Endothelial cell (in vitro differentiated cells): Measurements from ENCODE around the gene CFAP97D1. TPM values are rescaled to one million over a fixed set of nuclear protein-coding genes. Genes with fewer than 3 reads are reported as not detected.

Source experiments
- DNase-seq: peaks from one replicate; pipeline ENCODE4 v3.0.0; 2021; ENCODE audit warnings: low spot score
- H3K27ac Mint-ChIP-seq: one replicate; pipeline ENCODE4 v1.8.0; 2021; ENCODE audit warnings: mixed read lengths, inconsistent platforms; ENCODE audit not compliant: unreplicated experiment
- H3K27me3 Mint-ChIP-seq: one replicate; pipeline ENCODE4 v1.8.0; 2021; ENCODE audit warnings: mild to moderate bottlenecking, moderate library complexity, mixed read lengths, inconsistent platforms; ENCODE audit not compliant: unreplicated experiment
- H3K36me3 Mint-ChIP-seq: one replicate; pipeline ENCODE4 v1.8.0; 2021; ENCODE audit warnings: mild to moderate bottlenecking, low read depth, mixed read lengths, inconsistent platforms; ENCODE audit not compliant: unreplicated experiment
- H3K4me1 Mint-ChIP-seq: one replicate; pipeline ENCODE4 v1.8.0; 2021; ENCODE audit warnings: mild to moderate bottlenecking, mixed read lengths, inconsistent platforms; ENCODE audit not compliant: unreplicated experiment
- H3K4me3 Mint-ChIP-seq: one replicate; pipeline ENCODE4 v1.8.0; 2021; ENCODE audit warnings: mild to moderate bottlenecking, mixed read lengths, inconsistent platforms; ENCODE audit not compliant: unreplicated experiment
- H3K9me3 Mint-ChIP-seq: one replicate; pipeline ENCODE4 v1.8.0; 2021; ENCODE audit warnings: mixed read lengths, inconsistent platforms; ENCODE audit not compliant: unreplicated experiment
- total RNA-seq: library from RNA; stranded (reverse); fragmentation: NEBNext Ultra II Directional; extraction: Animal tissue kit (Norgen Biotek cat#: 25700); gene quantifications from one replicate; pipeline ENCODE4 v1.2.1, GENCODE V29; 2021; ENCODE audit not compliant: unreplicated experiment
- TF ChIP-seq, protein P1 (sequence below): fragments of 200-600 bp; sonication (generic); IDR thresholded peaks from one replicate; pipeline ENCODE4 v1.5.0; 2021; ENCODE audit warnings: antibody characterized with exemption; ENCODE audit not compliant: unreplicated experiment

Gene CFAP97D1
- total RNA-seq, 1 donor from 2014 or later: 0.10 TPM

DNA sequence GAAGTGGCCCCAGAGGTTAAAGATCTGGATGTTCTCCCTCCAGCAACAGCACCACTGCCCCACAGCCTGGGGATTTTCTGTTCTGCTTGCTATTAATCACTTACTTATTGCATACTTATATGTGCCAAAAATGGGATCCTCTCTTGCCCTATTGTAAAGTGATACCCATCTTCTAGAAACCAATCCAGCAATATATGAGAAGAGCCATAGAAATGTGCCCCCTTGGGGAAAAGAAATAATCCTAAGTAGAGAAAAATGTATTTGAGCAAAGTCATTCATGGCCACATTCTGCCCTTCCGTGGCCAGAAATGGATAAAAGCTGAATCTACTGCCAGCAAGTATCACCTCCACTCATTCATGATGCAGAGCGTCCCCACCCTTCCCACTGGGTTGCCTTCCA is 42.5 kb upstream of the CFAP97D1 start:
- no peaks in the 10 kb centered on the region for H3K36me3 Mint-ChIP-seq
- TF ChIP-seq, protein P1, sequence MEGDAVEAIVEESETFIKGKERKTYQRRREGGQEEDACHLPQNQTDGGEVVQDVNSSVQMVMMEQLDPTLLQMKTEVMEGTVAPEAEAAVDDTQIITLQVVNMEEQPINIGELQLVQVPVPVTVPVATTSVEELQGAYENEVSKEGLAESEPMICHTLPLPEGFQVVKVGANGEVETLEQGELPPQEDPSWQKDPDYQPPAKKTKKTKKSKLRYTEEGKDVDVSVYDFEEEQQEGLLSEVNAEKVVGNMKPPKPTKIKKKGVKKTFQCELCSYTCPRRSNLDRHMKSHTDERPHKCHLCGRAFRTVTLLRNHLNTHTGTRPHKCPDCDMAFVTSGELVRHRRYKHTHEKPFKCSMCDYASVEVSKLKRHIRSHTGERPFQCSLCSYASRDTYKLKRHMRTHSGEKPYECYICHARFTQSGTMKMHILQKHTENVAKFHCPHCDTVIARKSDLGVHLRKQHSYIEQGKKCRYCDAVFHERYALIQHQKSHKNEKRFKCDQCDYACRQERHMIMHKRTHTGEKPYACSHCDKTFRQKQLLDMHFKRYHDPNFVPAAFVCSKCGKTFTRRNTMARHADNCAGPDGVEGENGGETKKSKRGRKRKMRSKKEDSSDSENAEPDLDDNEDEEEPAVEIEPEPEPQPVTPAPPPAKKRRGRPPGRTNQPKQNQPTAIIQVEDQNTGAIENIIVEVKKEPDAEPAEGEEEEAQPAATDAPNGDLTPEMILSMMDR: no peak
- H3K9me3 Mint-ChIP-seq: no peaks in the 10 kb centered on the region
- H3K27me3 Mint-ChIP-seq: no peaks in the 10 kb centered on the region
- peaks cover 21% of the 10 kb centered on the region for H3K4me1 Mint-ChIP-seq
- H3K27ac Mint-ChIP-seq: no peak overlapping the region
- no peak overlapping the region for H3K4me3 Mint-ChIP-seq
- no peak for DNase-seq

DNA sequence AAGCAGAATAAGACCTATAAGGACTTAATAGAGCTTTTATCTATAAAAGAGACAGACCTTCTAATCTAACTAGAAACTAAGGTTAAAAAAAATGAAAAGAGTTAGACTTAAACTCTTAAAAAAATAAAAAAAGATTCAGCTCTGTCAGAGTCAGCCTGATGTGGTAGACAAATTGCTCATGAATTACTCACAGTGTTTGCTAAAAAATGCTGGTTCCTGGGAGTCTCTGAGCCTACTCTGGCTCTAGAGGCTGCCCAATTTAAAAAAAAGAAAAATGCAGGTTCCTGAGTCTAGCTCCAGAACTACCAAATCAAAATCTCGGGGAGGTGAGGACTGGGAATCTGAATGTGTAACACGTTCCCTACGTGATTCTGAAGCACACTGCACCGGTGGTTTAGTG is 39.7 kb upstream of the CFAP97D1 start:
- no peaks in the 10 kb centered on the region for H3K36me3 Mint-ChIP-seq
- no peak overlapping the region for H3K4me3 Mint-ChIP-seq
- H3K27me3 Mint-ChIP-seq: no peaks in the 10 kb centered on the region
- no peak overlapping the region for H3K27ac Mint-ChIP-seq
- no peak for DNase-seq
- TF ChIP-seq, protein P1: no peak
- H3K4me1 Mint-ChIP-seq: peaks cover 37% of the 10 kb centered on the region
- H3K9me3 Mint-ChIP-seq: no peaks in the 10 kb centered on the region

DNA sequence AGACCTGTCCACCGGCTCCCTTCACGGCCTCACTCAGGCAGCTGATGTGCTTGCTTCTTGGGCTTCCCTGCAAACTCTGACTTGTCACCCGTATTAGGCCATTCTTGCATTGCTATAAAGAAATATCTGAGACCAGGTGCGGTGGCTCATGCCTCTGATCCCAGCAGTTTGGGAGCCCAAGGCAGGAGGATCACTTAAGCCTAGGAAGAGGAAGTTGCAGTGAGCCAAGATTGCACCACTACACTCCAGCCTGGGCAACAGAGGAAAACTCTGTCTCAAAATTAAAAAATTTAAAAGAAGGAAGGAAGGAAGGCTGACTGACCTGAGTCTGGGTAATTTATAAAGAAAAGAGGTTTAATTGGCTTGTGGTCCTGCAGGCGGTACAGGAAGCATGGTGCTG is 38.6 kb upstream of the CFAP97D1 start:
- Mint-ChIP-seq H3K4me3 (no peak overlapping the region), H3K27me3 (no peaks in the 10 kb centered on the region), H3K36me3 (no peaks in the 10 kb centered on the region), H3K4me1 (peaks cover 48% of the 10 kb centered on the region), H3K27ac (no peak overlapping the region), H3K9me3 (no peaks in the 10 kb centered on the region)
- TF ChIP-seq, protein P1: no peak
- no peak for DNase-seq

DNA sequence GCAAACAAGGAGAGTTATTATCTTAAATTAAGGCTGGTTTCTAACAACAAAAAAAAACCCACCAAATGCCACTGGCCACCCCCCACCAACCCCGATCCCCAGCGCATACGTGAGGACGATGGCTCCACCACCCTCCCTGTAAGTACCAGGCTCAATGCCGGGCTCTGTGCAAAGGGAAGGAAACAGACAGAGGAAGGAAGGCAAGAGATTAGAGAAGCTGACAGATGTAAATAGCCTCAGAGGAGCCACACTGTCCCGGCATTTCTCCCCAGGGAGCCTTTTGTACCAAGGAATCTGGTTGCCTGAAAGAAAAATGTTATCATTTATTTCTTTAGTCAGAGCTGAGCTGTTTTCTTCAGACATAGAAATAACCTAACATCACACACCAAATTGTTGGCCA is 34.7 kb upstream of the CFAP97D1 start:
- no peak overlapping the region for H3K27ac Mint-ChIP-seq
- no peaks in the 10 kb centered on the region for H3K9me3 Mint-ChIP-seq
- peaks cover 3% of the 10 kb centered on the region for H3K27me3 Mint-ChIP-seq
- H3K36me3 Mint-ChIP-seq: no peaks in the 10 kb centered on the region
- peaks cover 68% of the 10 kb centered on the region for H3K4me1 Mint-ChIP-seq
- TF ChIP-seq, protein P1: no peak
- no peak for DNase-seq
- H3K4me3 Mint-ChIP-seq: peak overlapping the region; percentile 62

DNA sequence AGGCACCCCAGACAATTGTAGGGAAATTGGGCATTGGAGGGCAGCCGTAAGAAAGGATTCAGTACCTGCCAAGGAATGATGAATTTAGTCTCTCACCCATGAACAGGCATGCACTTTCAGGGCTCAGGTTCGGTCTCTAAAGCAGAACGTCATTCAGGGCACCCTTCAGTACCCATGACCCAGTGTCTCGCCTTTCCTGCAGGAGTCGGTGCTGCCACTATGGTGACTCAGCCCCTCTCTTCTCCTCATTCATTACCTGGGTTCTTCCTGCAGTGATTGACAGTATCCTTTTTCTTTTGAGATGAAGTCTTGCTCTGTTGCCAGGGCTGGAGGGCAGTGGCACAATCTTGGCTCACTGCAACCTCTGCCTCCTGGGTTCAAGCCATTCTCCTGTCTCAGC is 30.1 kb upstream of the CFAP97D1 start:
- H3K27ac Mint-ChIP-seq: no peak overlapping the region
- TF ChIP-seq, protein P1: no peak
- no peaks in the 10 kb centered on the region for H3K36me3 Mint-ChIP-seq
- DNase-seq: no peak
- H3K9me3 Mint-ChIP-seq: no peaks in the 10 kb centered on the region
- peaks cover 39% of the 10 kb centered on the region for H3K4me1 Mint-ChIP-seq
- peaks cover 3% of the 10 kb centered on the region for H3K27me3 Mint-ChIP-seq
- H3K4me3 Mint-ChIP-seq: no peak overlapping the region
